ENCODE data around the gene HSPA12B.
A peak's percentile ranks its signal among the peaks of the same experiment; 100 is the strongest.

Gene HSPA12B

GRCh38 chr20:3693376-3693775, 39.1 kb upstream of the HSPA12B start:
- Histone ChIP-seq H3K4me1 (ENCODE audit: insufficient read depth, poor library complexity, severe bottlenecking) (no peaks in the 10 kb centered on the region), H3K4me3 (ENCODE audit: severe bottlenecking) (no peak overlapping the region), H3K9me3 (ENCODE audit: severe bottlenecking) (no peaks in the 10 kb centered on the region), H3K27me3 (ENCODE audit: insufficient read depth, poor library complexity, severe bottlenecking) (no peaks in the 10 kb centered on the region), H3K36me3 (ENCODE audit: low read depth) (no peaks in the 10 kb centered on the region), H3K27ac (ENCODE audit: poor library complexity, severe bottlenecking) (no peak overlapping the region)
- ATAC-seq (ENCODE audit: low read depth) (no peak), DNase-seq (ENCODE audit: low spot score) (no peak)
- no peak for TF ChIP-seq CTCF (IDR thresholded peaks at IDR 0.05; ENCODE audit: poor library complexity, severe bottlenecking)

GRCh38 chr20:3694864-3695263, 37.6 kb upstream of the HSPA12B start:
- Histone ChIP-seq H3K27me3 (ENCODE audit: insufficient read depth, poor library complexity, severe bottlenecking) (no peaks in the 10 kb centered on the region), H3K4me1 (ENCODE audit: insufficient read depth, poor library complexity, severe bottlenecking) (no peaks in the 10 kb centered on the region), H3K4me3 (ENCODE audit: severe bottlenecking) (no peak overlapping the region), H3K9me3 (ENCODE audit: severe bottlenecking) (no peaks in the 10 kb centered on the region), H3K36me3 (ENCODE audit: low read depth) (no peaks in the 10 kb centered on the region), H3K27ac (ENCODE audit: poor library complexity, severe bottlenecking) (no peak overlapping the region)
- ATAC-seq (ENCODE audit: low read depth) (no peak), DNase-seq (ENCODE audit: low spot score) (no peak)
- no peak for TF ChIP-seq CTCF (IDR thresholded peaks at IDR 0.05; ENCODE audit: poor library complexity, severe bottlenecking)

- no peak for ATAC-seq (ENCODE audit: low read depth)
- Histone ChIP-seq H3K4me1 (ENCODE audit: insufficient read depth, poor library complexity, severe bottlenecking) (no peaks in the 10 kb centered on the region), H3K27ac (ENCODE audit: poor library complexity, severe bottlenecking) (no peak overlapping the region), H3K4me3 (ENCODE audit: severe bottlenecking) (no peak overlapping the region), H3K27me3 (ENCODE audit: insufficient read depth, poor library complexity, severe bottlenecking) (no peaks in the 10 kb centered on the region), H3K36me3 (ENCODE audit: low read depth) (no peaks in the 10 kb centered on the region), H3K9me3 (ENCODE audit: severe bottlenecking) (no peaks in the 10 kb centered on the region)
- DNase-seq (ENCODE audit: low spot score): no peak
- peak; percentile 23 for TF ChIP-seq CTCF (IDR thresholded peaks at IDR 0.05; ENCODE audit: poor library complexity, severe bottlenecking)
Observed at GRCh38 chr20:3696200-3696599, 36.3 kb upstream of the HSPA12B start.

GRCh38 chr20:3696745-3697587, 35.5 kb upstream of the HSPA12B start:
- Histone ChIP-seq H3K4me3 (ENCODE audit: severe bottlenecking) (no peak overlapping the region), H3K9me3 (ENCODE audit: severe bottlenecking) (no peaks in the 10 kb centered on the region), H3K36me3 (ENCODE audit: low read depth) (no peaks in the 10 kb centered on the region), H3K4me1 (ENCODE audit: insufficient read depth, poor library complexity, severe bottlenecking) (no peaks in the 10 kb centered on the region), H3K27ac (ENCODE audit: poor library complexity, severe bottlenecking) (no peak overlapping the region), H3K27me3 (ENCODE audit: insufficient read depth, poor library complexity, severe bottlenecking) (no peaks in the 10 kb centered on the region)
- no peak; the same call in 2 of the 3 replicates for ATAC-seq (ENCODE audit: low read depth)
- no peak for DNase-seq (ENCODE audit: low spot score)
- TF ChIP-seq CTCF (IDR thresholded peaks at IDR 0.05; ENCODE audit: poor library complexity, severe bottlenecking): no peak

Data from RWPE2 (cell line).